Measurements from ENCODE around the gene ZBTB20. TPM values are rescaled to one million over a fixed set of nuclear protein-coding genes. Genes with fewer than 3 reads are reported as not detected.

ZBTB20 gene
- total RNA-seq, 2 experiments from 2014 or later, result 5.1 to 5.3 TPM

- DNase-seq, result no peak
- Mint-ChIP-seq H3K36me3 (ENCODE audit: low read depth) (no peaks in the 10 kb centered on the region), H3K27me3 (no peaks in the 10 kb centered on the region), H3K4me3 (no peak overlapping the region), H3K9me3 (no peaks in the 10 kb centered on the region), H3K4me1 (ENCODE audit: low read depth) (peaks cover 27% of the 10 kb centered on the region), H3K27ac (no peak overlapping the region)
- intact Hi-C loops (cut with micrococcal nuclease), result no loop called here
- TF ChIP-seq CTCF (IDR thresholded peaks at IDR 0.05), result no peak
- POLR2A ChIA-PET, result no interaction called here
- ATAC-seq, result no peak
- CTCF ChIA-PET, result no interaction called here
Observed at GRCh38 chr3:114496466-114496865, 650.6 kb downstream of the ZBTB20 start.

- no peak for TF ChIP-seq CTCF (IDR thresholded peaks at IDR 0.05)
- Mint-ChIP-seq H3K27ac (no peak overlapping the region), H3K4me3 (no peak overlapping the region), H3K36me3 (ENCODE audit: low read depth) (no peaks in the 10 kb centered on the region), H3K9me3 (no peaks in the 10 kb centered on the region), H3K4me1 (ENCODE audit: low read depth) (peaks cover 26% of the 10 kb centered on the region), H3K27me3 (no peaks in the 10 kb centered on the region)
- CTCF ChIA-PET, result no interaction called here
- intact Hi-C loops (cut with micrococcal nuclease), result no loop called here
- no peak for DNase-seq
- POLR2A ChIA-PET, result interaction anchor here (0.6 kb wide), 1 partner anchor 1678 kb away, joined by 3 read pairs; no protein-coding TSS in a partner anchor
- no peak for ATAC-seq
Observed at GRCh38 chr3:114496021-114496434, 651.1 kb downstream of the ZBTB20 start.

- intact Hi-C loops (cut with micrococcal nuclease), result no loop called here
- TF ChIP-seq CTCF (IDR thresholded peaks at IDR 0.05), result no peak
Observed at GRCh38 chr3:114494498-114494897, 652.6 kb downstream of the ZBTB20 start.

GRCh38 chr3:114490829-114491228 lies 656.3 kb downstream of the ZBTB20 start:
- CTCF ChIA-PET, result interaction anchor here (1.7 kb wide), 1 partner anchor 72 kb away, joined by 5 read pairs; no protein-coding TSS in a partner anchor
- POLR2A ChIA-PET, result no interaction called here
- DNase-seq, result no peak
- no peak for TF ChIP-seq CTCF (IDR thresholded peaks at IDR 0.05)
- peaks cover 8% of the 10 kb centered on the region for H3K4me1 Mint-ChIP-seq (ENCODE audit: low read depth)
- no peak overlapping the region for H3K4me3 Mint-ChIP-seq
- intact Hi-C loops (cut with micrococcal nuclease), result no loop called here
- H3K27ac Mint-ChIP-seq, result no peak overlapping the region
- H3K36me3 Mint-ChIP-seq (ENCODE audit: low read depth), result no peaks in the 10 kb centered on the region
- no peaks in the 10 kb centered on the region for H3K9me3 Mint-ChIP-seq
- no peak for ATAC-seq
- no peaks in the 10 kb centered on the region for H3K27me3 Mint-ChIP-seq

More at GRCh38 chr3:114494498-114494897, 652.6 kb downstream of the ZBTB20 start:
- Mint-ChIP-seq H3K4me3 (no peak overlapping the region), H3K9me3 (no peaks in the 10 kb centered on the region), H3K27me3 (no peaks in the 10 kb centered on the region), H3K27ac (no peak overlapping the region), H3K36me3 (ENCODE audit: low read depth) (no peaks in the 10 kb centered on the region), H3K4me1 (ENCODE audit: low read depth) (peaks cover 13% of the 10 kb centered on the region)
- ATAC-seq, result no peak
- CTCF ChIA-PET, result no interaction called here
- no peak for DNase-seq
- POLR2A ChIA-PET, result interaction anchor here (0.6 kb wide), 1 partner anchor 1328 kb away, joined by 3 read pairs; no protein-coding TSS in a partner anchor

- CTCF ChIA-PET, result no interaction called here
- intact Hi-C loops (cut with micrococcal nuclease), result no loop called here
- Mint-ChIP-seq H3K4me3 (no peak overlapping the region), H3K36me3 (ENCODE audit: low read depth) (no peaks in the 10 kb centered on the region), H3K27me3 (no peaks in the 10 kb centered on the region), H3K4me1 (ENCODE audit: low read depth) (no peaks in the 10 kb centered on the region), H3K27ac (no peak overlapping the region), H3K9me3 (no peaks in the 10 kb centered on the region)
- DNase-seq (no peak), ATAC-seq (no peak)
- POLR2A ChIA-PET, result no interaction called here
- TF ChIP-seq CTCF (IDR thresholded peaks at IDR 0.05), result no peak
Observed at GRCh38 chr3:114487502-114487901, 659.6 kb downstream of the ZBTB20 start.

Measured in activated CD8-positive, alpha-beta T cell treated with anti-CD3 and anti-CD28 coated beads for 36 hours (primary cell).